Erythroblast (primary cell): ENCODE data around the gene TRPM3.

Experiments used
- GATA1 ChIP-seq: IDR thresholded peaks from 2 replicates; pipeline ENCODE4 v1.6.1; 2011; ENCODE audit warnings: low read depth, mild to moderate bottlenecking, control low read depth, low read length, moderate library complexity
- POLR2A ChIP-seq: IDR thresholded peaks from 2 replicates; pipeline ENCODE4 v1.6.1; 2011; ENCODE audit warnings: mild to moderate bottlenecking, low read length

DNA sequence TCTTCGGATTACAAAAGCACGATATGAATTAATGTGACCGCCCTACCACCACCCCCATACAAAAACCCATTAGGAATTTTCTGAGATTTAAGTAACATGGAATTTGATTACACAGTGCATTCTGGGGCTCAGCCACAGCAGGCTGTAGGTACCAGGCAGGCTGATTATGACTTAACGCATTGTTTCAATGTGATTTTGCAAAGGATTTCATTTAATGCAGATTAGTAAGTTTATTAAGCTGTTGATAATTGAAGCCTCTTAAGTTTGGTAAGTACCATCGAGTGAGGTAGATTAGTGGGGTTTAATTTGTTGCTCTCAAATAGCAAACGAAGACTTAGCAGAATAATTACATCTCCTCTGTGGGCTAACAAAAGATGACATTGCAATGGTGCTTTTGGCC, 240.1 kb downstream of the TRPM3 start:
- TF ChIP-seq POLR2A, result no peak
- no peak for TF ChIP-seq GATA1
